Measurements from ENCODE around the gene JAML. TPM values are rescaled to one million over a fixed set of nuclear protein-coding genes. Genes with fewer than 3 reads are reported as not detected.

Gene JAML
- total and polyA plus RNA-seq, 2 of the 13 experiments (the other 11 are each of a cell fraction or from before 2014, with no cell fraction given) = 2.0 to 3.3 TPM

- TF ChIP-seq SIN3B (IDR thresholded peaks at IDR 0.05; ENCODE audit: low read length) (no peak), MAX (IDR thresholded peaks at IDR 0.05) (0 out of 2 replicates have a peak, but pooled peaks have one; percentile 34), ZNF143 (CRISPR knock-in tag; IDR thresholded peaks at IDR 0.05) (peak; percentile 66), ZNF225 (CRISPR knock-in tag; IDR thresholded peaks at IDR 0.05) (no peak), ZNF652 (CRISPR knock-in tag; IDR thresholded peaks at IDR 0.05; ENCODE audit: borderline replicate concordance, low read depth) (peak; percentile 86), ZNF460 (CRISPR knock-in tag; IDR thresholded peaks at IDR 0.05; ENCODE audit: borderline replicate concordance) (peak; percentile 80), NCOA1 (CRISPR knock-in tag; IDR thresholded peaks at IDR 0.05) (no peak)
Measured at GRCh38 chr11:118156531-118157185, 68.2 kb downstream of the JAML start (continued).

- Histone ChIP-seq H3K9ac (ENCODE audit: insufficient read depth, low read depth, low read length) (no peak overlapping the region), H3K4me3 (replicated peaks in 1 of 3; ENCODE audit: insufficient read depth in 1 of 3, low read depth in 2 of 3, low read length in 3 of 3) (no peak overlapping the region), H3K36me3 (replicated peaks in 1 of 2; ENCODE audit: control insufficient read depth in 1 of 2, insufficient read depth in 2 of 2, low read length in 2 of 2) (no peaks in the 10 kb centered on the region), H3K9me3 (ENCODE audit: low read length) (no peaks in the 10 kb centered on the region), H3K27me3 (ENCODE audit: control insufficient read depth in 1 of 2, insufficient read depth in 2 of 2, low read length in 2 of 2) (peaks cover 27 to 95% of the 10 kb centered on the region in 2 experiments), H3K27ac (ENCODE audit: extremely low read length, insufficient read depth, low read length) (no peak overlapping the region), H3K4me1 (ENCODE audit: insufficient read depth, low read length) (peaks cover 26% of the 10 kb centered on the region), H2AFZ (ENCODE audit: low read length) (no peak overlapping the region), H3K79me2 (ENCODE audit: insufficient read depth, low read length) (no peaks in the 10 kb centered on the region), H3K4me2 (ENCODE audit: low read depth, low read length) (peak overlapping the region; percentile 37; the same call in 1 of the 2 replicates), H4K20me1 (ENCODE audit: insufficient read depth, low read length) (no peaks in the 10 kb centered on the region)
- 29% methylated on average over 3 of the region's 11 CpGs for WGBS (ENCODE audit: low lambda C conversion rate)
- BruUV-seq (replicated peaks) = no TSS peak
- TF ChIP-seq ZNF263 (CRISPR knock-in tag; IDR thresholded peaks at IDR 0.05) (peak; percentile 38; the same call in 1 of the 2 replicates), SNAPC4 (CRISPR knock-in tag; IDR thresholded peaks at IDR 0.05) (no peak), ZSCAN25 (CRISPR knock-in tag; IDR thresholded peaks at IDR 0.05) (0 out of 2 replicates have a peak, but pooled peaks have one; percentile 31)
- ATAC-seq (peak; percentile 15; the same call in 2 of the 3 replicates), DNase-seq (ENCODE audit: low spot score) (no peak), FAIRE-seq (no peak)
- in situ Hi-C loops (cut with HindIII; ENCODE audit: extremely low pct_ligation_motif_present, low pct_unique_long_range_greater_than_20kb) (no loop called here), intact Hi-C loops (cut with micrococcal nuclease; ENCODE audit: unreplicated experiment) (no loop called here)
- CTCF ChIA-PET (ENCODE audit: low intra/inter-chr PET ratio, low total read pairs) = no interaction called here
- POLR2A ChIA-PET = interaction anchor here (0.6 kb wide), 1 partner anchor 39 kb away, joined by 3 read pairs; no protein-coding TSS in a partner anchor
Measured at GRCh38 chr11:118155776-118156530, 68.9 kb downstream of the JAML start.
